VCaP (cell line): ENCODE results near the gene COL9A2.
"Not testable (repeated sequence)": the region's sequence is repeated elsewhere in the genome, so short reads cannot be mapped to it uniquely, and the experiment has no call there.

Experiments used
- H3K27ac ChIP-seq: fragments of 450-650 bp; 2 replicates; pipeline ENCODE4 v1.5.1; 2017
- TF ChIP-seq, protein P1 (sequence below): fragments of 450-650 bp; conservative IDR thresholded peaks from 2 replicates; pipeline ENCODE4 v1.5.1; 2017; ENCODE audit warnings: mild to moderate bottlenecking, moderate library complexity

COL9A2 gene

DNA sequence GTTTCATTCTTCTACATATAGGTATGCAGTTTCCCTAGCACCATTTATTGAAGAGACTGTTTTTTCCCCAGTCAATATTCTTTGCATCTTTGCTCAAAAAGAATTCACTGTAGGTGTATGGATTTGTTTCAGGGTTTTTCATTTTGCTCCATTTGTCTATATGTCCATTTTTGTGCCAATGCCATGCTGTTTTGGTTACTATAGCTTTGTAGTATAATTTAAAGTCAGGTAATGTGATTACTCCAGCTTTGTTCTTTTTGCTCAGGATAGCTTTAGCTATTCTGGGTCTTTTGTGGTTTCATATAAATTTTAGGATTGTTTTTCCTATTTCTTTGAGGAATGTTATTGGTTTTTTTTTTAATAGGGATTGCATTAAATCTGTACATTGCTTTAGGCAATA lies 40.5 kb upstream of the COL9A2 start:
- no peak overlapping the region for H3K27ac ChIP-seq

DNA sequence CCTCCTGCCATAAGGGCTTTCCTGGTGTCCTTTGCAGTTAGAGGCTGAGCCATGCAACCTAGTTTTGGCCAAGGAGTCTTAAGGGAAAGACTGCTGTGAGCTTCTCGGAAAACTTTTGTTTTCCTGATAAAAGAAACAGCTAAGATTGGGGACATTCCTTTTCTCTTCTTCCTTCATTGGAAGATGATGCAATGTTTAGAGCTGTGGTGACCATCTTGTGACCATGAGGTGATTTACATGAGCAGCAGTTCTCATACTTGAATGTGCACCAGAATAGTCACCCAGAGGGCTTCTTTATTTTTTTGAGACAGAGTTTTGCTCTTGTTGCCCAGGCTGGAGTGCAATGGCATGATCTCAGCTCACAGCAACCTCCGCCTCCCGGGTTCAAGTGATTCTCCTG lies 36.0 kb upstream of the COL9A2 start:
- H3K27ac ChIP-seq, result no peak overlapping the region
- TF ChIP-seq, protein P1, sequence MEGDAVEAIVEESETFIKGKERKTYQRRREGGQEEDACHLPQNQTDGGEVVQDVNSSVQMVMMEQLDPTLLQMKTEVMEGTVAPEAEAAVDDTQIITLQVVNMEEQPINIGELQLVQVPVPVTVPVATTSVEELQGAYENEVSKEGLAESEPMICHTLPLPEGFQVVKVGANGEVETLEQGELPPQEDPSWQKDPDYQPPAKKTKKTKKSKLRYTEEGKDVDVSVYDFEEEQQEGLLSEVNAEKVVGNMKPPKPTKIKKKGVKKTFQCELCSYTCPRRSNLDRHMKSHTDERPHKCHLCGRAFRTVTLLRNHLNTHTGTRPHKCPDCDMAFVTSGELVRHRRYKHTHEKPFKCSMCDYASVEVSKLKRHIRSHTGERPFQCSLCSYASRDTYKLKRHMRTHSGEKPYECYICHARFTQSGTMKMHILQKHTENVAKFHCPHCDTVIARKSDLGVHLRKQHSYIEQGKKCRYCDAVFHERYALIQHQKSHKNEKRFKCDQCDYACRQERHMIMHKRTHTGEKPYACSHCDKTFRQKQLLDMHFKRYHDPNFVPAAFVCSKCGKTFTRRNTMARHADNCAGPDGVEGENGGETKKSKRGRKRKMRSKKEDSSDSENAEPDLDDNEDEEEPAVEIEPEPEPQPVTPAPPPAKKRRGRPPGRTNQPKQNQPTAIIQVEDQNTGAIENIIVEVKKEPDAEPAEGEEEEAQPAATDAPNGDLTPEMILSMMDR, result no peak

More for the DNA sequence above, 40.5 kb upstream of the COL9A2 start:
- TF ChIP-seq, protein P1, result no peak

DNA sequence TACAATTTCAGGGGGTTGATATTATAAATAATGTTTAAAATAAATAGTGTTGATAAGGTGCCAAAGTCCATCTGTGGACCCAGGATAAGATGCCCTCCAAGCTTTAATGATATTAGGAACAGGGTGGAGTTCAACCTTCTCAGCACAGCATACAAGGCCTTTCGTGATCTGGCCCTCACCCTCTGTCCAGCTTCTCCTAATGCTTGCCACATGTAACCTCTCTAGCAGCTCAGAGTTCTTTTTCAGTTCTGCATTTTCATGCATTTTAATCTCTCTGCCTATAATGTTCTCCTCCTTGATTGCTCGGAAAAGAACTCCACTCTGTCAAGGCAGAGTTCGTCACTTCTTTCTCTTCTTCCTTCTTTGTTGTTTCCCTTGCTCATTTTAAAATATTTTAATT lies 35.0 kb upstream of the COL9A2 start:
- H3K27ac ChIP-seq, result no peak overlapping the region
- TF ChIP-seq, protein P1, result no peak

DNA sequence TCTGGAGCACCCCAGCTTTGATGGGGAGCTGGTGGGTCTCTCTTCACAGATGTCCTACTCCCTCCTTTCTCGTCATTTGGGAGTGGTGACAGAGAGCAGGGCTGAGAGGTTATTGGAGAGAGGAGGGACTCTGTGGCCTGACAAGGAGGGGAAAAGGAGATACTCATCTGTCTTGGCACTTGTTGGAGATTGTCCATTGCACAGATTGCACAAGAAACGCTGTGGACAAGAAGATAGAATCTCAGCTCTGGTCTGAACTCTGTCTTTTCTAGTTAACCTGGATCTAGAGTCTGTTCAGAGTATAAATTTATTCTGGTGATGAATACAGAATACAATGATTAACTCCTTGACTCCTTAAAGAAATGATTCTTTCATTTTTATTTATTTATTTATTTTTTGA lies 34.0 kb upstream of the COL9A2 start:
- TF ChIP-seq, protein P1, result no peak
- no peak overlapping the region for H3K27ac ChIP-seq

DNA sequence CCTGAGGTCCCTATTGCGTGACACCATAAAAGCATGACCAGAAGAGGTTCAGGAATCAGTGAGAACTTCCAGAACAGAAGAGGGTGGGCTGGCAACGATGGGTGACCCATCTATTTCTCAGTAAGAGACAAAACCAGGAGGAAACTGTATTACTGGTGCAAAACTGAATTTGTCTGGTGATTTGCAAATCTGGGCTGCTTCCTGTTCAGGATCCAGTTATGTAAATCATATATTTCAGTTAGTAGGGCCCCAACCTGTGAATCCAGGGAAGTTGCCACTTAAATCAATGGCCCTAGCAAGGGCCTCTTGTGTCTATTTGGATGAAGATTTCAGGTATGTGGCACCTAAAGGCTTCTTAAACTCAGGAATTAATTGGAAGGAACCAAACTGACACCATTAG lies 33.3 kb upstream of the COL9A2 start:
- no peak overlapping the region for H3K27ac ChIP-seq
- TF ChIP-seq, protein P1, result no peak

DNA sequence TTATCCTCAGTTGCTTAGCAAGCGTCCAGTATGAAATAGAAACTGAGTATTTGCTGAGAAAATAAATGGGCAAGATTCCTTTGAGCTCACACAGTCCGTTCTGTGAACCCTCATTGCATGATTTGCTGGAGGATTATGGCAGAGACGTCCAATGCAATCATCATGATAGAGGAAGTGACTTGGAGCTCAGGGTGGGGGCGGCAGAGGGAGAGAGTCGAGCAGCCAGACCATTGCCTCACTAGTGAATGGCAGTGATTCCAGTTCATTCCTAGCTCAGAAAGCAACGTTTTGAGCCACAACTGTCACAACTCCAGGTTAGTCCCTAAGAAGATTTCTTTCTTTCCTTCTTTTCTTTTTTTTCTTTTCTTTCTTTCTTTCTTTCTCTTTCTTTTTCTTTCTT lies 27.5 kb upstream of the COL9A2 start:
- TF ChIP-seq, protein P1, result no peak
- no peak overlapping the region for H3K27ac ChIP-seq

DNA sequence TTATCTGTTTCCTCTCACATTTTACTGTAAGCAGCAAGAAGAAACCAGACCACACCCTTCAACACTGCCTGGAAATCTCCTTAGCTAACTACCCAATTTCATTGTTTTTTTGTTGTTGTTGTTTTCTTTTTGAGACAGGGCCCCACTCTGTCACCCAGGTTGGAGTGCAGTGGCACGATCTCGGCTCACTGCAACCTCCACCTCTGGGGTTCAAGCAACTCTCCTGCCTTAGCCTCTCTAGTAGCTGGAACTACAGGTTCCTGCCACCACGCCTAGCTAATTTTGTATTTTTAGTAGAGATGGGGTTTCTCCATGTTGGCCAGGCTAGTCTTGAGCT lies 25.3 kb upstream of the COL9A2 start:
- not testable (repeated sequence) for H3K27ac ChIP-seq

DNA sequence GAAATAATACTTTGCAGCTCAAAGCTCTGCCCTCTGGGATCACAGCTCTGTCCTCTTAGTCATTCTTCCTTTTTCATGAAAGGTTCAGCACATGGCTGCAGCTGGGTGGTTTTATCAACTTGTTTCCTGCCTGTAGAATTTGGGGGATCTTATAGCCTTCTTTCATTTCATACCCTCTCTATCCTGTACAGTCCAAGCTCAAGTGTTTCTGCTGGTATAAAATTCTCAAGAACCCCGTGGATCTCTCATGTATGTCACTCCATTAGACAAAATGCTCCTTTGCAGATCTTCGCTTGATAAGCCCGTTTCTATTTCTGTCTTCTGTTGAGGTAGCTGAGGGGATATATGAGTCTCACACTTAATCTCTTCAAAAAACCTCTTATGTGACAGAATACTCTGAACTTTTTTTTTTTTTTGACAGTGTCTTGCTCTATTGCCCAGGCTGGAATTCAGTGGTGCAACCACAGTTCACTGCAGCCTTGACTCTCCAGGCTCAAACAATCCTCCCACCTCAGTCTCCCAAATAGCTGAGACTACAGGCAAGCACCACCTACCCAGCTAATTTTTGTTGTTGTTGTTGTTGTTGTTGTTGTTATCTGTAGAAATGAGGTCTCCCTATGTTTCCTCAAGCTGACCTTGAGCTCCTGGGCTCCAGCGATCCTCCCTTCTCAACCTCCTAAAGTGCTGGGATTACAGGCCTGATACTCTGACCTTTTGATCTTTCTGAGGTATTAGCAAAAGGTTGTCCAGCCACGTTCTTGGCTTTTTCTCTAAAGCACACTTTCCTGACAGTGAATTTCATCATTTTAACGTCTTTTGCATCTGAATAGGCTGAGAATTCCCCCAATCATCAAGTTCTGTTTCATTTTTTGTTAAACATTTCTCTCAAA lies 24.6 kb upstream of the COL9A2 start:
- TF ChIP-seq, protein P1, result no peak
- H3K27ac ChIP-seq, result no peak overlapping the region
